Measurements from ENCODE around the gene RBM47.

Gene RBM47

DNA sequence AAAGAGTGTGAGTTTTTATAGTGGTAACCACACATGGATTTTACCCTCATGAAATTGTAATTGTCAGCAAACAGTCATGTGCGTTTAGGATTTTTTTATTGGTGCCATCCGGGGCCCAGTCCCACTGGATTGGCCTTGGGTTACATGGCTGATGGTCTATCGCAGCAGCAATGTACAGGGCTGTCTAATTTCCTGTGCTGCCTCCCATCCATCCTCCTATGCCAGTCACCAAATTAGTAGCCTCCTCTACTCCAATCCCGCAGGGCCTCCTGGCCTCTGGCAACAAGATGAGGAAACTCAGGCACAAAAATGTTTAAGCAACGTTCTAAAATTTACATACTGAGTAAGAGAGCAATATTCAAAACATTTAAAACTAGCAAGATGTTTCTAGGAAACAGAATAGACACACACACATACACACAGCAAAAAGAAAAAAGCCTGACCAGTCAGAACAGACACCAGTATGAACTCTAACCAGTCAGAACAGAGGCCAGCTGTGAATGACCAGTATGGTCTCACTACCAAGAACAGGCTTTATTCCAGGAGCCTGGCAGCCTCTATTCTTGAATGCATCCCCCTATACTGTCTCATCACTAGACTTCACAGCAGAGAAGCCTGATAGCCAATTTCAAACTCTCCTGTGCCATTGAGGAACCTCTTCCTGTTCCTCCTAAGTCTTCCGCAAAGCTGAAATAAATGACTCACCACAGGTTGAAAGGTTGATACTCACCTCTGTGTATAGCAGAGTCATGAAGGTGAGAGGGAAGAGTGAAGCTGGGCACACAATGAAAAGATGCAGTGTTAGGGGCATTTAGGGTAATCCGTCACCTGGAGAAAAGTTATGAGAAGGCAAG lies 251.9 kb downstream of the RBM47 start:
- Histone ChIP-seq H4K20me1 (ENCODE audit: insufficient read depth) (no peaks in the 10 kb centered on the region), H2AFZ (ENCODE audit: low read depth) (no peak overlapping the region), H3K79me2 (ENCODE audit: insufficient read depth, low read depth) (no peaks in the 10 kb centered on the region), H3K4me2 (no peak overlapping the region), H3K4me1 (ENCODE audit: low read depth, poor library complexity, severe bottlenecking) (no peaks in the 10 kb centered on the region), H3K36me3 (ENCODE audit: insufficient read depth) (no peaks in the 10 kb centered on the region), H3K9ac (no peak overlapping the region), H3K4me3 (IDR thresholded peaks at IDR 0.05; ENCODE audit: insufficient read depth, low read depth, low read length) (no peak overlapping the region), H3K27me3 (ENCODE audit: insufficient read depth, low read depth) (no peaks in the 10 kb centered on the region), H3K27ac (no peak overlapping the region)
- TF ChIP-seq CTCF (conservative IDR thresholded peaks at IDR 0.05; ENCODE audit: low read depth, low read length) = no peak

- Histone ChIP-seq H3K4me3 (IDR thresholded peaks at IDR 0.05; ENCODE audit: insufficient read depth, low read depth, low read length) (no peak overlapping the region), H3K4me1 (ENCODE audit: low read depth, poor library complexity, severe bottlenecking) (no peaks in the 10 kb centered on the region), H2AFZ (ENCODE audit: low read depth) (no peak overlapping the region), H3K79me2 (ENCODE audit: insufficient read depth, low read depth) (no peaks in the 10 kb centered on the region), H4K20me1 (ENCODE audit: insufficient read depth) (no peaks in the 10 kb centered on the region), H3K4me2 (no peak overlapping the region), H3K27ac (no peak overlapping the region), H3K27me3 (ENCODE audit: insufficient read depth, low read depth) (no peaks in the 10 kb centered on the region), H3K36me3 (ENCODE audit: insufficient read depth) (no peaks in the 10 kb centered on the region), H3K9ac (no peak overlapping the region)
- no peak for TF ChIP-seq CTCF (conservative IDR thresholded peaks at IDR 0.05; ENCODE audit: low read depth, low read length)
Observed at GRCh38 chr4:40375620-40376019, 254.0 kb downstream of the RBM47 start.

- H3K9ac ChIP-seq = no peak overlapping the region
- H3K79me2 ChIP-seq (ENCODE audit: insufficient read depth, low read depth) = no peaks in the 10 kb centered on the region
- no peaks in the 10 kb centered on the region for H4K20me1 ChIP-seq (ENCODE audit: insufficient read depth)
- no peaks in the 10 kb centered on the region for H3K4me1 ChIP-seq (ENCODE audit: low read depth, poor library complexity, severe bottlenecking)
- H3K36me3 ChIP-seq (ENCODE audit: insufficient read depth) = no peaks in the 10 kb centered on the region
- no peaks in the 10 kb centered on the region for H3K27me3 ChIP-seq (ENCODE audit: insufficient read depth, low read depth)
- TF ChIP-seq CTCF (conservative IDR thresholded peaks at IDR 0.05; ENCODE audit: low read depth, low read length) = no peak
- H3K27ac ChIP-seq = no peak overlapping the region
- H3K4me2 ChIP-seq = no peak overlapping the region
- no peak overlapping the region for H3K4me3 ChIP-seq (IDR thresholded peaks at IDR 0.05; ENCODE audit: insufficient read depth, low read depth, low read length)
- H2AFZ ChIP-seq (ENCODE audit: low read depth) = no peak overlapping the region
Observed at GRCh38 chr4:40375095-40375494, 254.6 kb downstream of the RBM47 start.

GRCh38 chr4:40373636-40374035 lies 256.0 kb downstream of the RBM47 start:
- Histone ChIP-seq H3K27me3 (ENCODE audit: insufficient read depth, low read depth) (no peaks in the 10 kb centered on the region), H4K20me1 (ENCODE audit: insufficient read depth) (no peaks in the 10 kb centered on the region), H3K4me2 (no peak overlapping the region), H3K36me3 (ENCODE audit: insufficient read depth) (no peaks in the 10 kb centered on the region), H3K79me2 (ENCODE audit: insufficient read depth, low read depth) (no peaks in the 10 kb centered on the region), H2AFZ (ENCODE audit: low read depth) (no peak overlapping the region), H3K9ac (no peak overlapping the region), H3K4me1 (ENCODE audit: low read depth, poor library complexity, severe bottlenecking) (no peaks in the 10 kb centered on the region), H3K4me3 (IDR thresholded peaks at IDR 0.05; ENCODE audit: insufficient read depth, low read depth, low read length) (no peak overlapping the region), H3K27ac (no peak overlapping the region)
- TF ChIP-seq CTCF (conservative IDR thresholded peaks at IDR 0.05; ENCODE audit: low read depth, low read length) = no peak
